HEK293 (cell line): Measurements from ENCODE around the gene TAF1D.

Experiments
- ZNF146 ChIP-seq: fragments of 450-650 bp; formaldehyde crosslinking; IDR thresholded peaks from 2 replicates; pipeline ENCODE4 v1.5.1; 2016; ENCODE audit warnings: missing biosample characterization, missing genetic modification characterization
- ZNF211 ChIP-seq: fragments of 450-650 bp; formaldehyde crosslinking; IDR thresholded peaks from 2 replicates; pipeline ENCODE4 v1.5.1; 2016; ENCODE audit warnings: low read depth, missing biosample characterization, missing genetic modification characterization
- ZNF274 ChIP-seq, 2 experiments: fragments of 200-500 bp in 1 of 2; fragments of 450-650 bp in 1 of 2; sonication (Bioruptor generic) in 1 of 2; formaldehyde crosslinking in 1 of 2; IDR thresholded peaks; 2 replicates each; pipeline versions ENCODE4 v1.5.1 to v1.6.1; 2014 to 2016; ENCODE audit warnings: borderline replicate concordance in 1 of 2, inconsistent platforms in 1 of 2, low read length in 1 of 2, missing biosample characterization in 1 of 2, missing genetic modification characterization in 1 of 2
- ZNF707 ChIP-seq: fragments of 450-650 bp; formaldehyde crosslinking; IDR thresholded peaks from 2 replicates; pipeline ENCODE4 v1.5.1; 2016; ENCODE audit warnings: missing biosample characterization, missing genetic modification characterization
- TF ChIP-seq, protein P1 (sequence below): fragments of 450-650 bp; formaldehyde crosslinking; IDR thresholded peaks from 2 replicates; pipeline ENCODE4 v1.5.1; 2016; ENCODE audit warnings: missing biosample characterization, missing genetic modification characterization
- TF ChIP-seq, protein P2 (sequence below): fragments of 450-650 bp; formaldehyde crosslinking; IDR thresholded peaks from 2 replicates; pipeline ENCODE4 v1.5.1; 2016; ENCODE audit warnings: missing biosample characterization, missing genetic modification characterization
- TF ChIP-seq, protein P3 (sequence below): fragments of 450-650 bp; formaldehyde crosslinking; IDR thresholded peaks from 2 replicates; pipeline ENCODE4 v1.5.1; 2016; ENCODE audit warnings: missing biosample characterization, missing genetic modification characterization
- TF ChIP-seq, protein P4 (sequence below): fragments of 450-650 bp; formaldehyde crosslinking; IDR thresholded peaks from 2 replicates; pipeline ENCODE4 v1.5.1; 2016; ENCODE audit warnings: missing biosample characterization, missing genetic modification characterization

DNA sequence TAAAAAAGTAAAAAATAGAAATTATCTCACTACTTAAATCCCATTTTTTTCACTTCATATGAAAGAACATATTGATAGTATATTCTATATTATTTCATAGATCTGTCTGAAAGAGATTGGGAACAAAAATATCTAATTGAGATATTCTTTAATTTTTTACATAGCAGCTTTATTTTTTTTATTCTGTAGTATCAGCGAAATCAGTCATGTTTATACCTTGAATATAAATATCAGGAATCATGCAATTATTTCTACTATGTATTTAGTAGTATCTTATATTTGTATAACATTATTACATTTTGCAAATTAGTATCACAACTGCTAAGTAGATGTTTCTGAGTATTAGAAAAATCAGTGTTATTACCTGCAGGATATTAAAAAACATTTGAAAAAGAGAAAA lies 20.6 kb upstream of the TAF1D start:
- TF ChIP-seq, protein P1, sequence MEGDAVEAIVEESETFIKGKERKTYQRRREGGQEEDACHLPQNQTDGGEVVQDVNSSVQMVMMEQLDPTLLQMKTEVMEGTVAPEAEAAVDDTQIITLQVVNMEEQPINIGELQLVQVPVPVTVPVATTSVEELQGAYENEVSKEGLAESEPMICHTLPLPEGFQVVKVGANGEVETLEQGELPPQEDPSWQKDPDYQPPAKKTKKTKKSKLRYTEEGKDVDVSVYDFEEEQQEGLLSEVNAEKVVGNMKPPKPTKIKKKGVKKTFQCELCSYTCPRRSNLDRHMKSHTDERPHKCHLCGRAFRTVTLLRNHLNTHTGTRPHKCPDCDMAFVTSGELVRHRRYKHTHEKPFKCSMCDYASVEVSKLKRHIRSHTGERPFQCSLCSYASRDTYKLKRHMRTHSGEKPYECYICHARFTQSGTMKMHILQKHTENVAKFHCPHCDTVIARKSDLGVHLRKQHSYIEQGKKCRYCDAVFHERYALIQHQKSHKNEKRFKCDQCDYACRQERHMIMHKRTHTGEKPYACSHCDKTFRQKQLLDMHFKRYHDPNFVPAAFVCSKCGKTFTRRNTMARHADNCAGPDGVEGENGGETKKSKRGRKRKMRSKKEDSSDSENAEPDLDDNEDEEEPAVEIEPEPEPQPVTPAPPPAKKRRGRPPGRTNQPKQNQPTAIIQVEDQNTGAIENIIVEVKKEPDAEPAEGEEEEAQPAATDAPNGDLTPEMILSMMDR (tag by site-specific recombination), result no peak
- TF ChIP-seq ZNF707 (tag by site-specific recombination), result no peak
- TF ChIP-seq, protein P2, sequence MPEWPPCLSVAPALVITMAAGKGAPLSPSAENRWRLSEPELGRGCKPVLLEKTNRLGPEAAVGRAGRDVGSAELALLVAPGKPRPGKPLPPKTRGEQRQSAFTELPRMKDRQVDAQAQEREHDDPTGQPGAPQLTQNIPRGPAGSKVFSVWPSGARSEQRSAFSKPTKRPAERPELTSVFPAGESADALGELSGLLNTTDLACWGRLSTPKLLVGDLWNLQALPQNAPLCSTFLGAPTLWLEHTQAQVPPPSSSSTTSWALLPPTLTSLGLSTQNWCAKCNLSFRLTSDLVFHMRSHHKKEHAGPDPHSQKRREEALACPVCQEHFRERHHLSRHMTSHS (tag by site-specific recombination), result no peak
- TF ChIP-seq ZNF146 (tag by site-specific recombination), result no peak
- TF ChIP-seq, protein P3, sequence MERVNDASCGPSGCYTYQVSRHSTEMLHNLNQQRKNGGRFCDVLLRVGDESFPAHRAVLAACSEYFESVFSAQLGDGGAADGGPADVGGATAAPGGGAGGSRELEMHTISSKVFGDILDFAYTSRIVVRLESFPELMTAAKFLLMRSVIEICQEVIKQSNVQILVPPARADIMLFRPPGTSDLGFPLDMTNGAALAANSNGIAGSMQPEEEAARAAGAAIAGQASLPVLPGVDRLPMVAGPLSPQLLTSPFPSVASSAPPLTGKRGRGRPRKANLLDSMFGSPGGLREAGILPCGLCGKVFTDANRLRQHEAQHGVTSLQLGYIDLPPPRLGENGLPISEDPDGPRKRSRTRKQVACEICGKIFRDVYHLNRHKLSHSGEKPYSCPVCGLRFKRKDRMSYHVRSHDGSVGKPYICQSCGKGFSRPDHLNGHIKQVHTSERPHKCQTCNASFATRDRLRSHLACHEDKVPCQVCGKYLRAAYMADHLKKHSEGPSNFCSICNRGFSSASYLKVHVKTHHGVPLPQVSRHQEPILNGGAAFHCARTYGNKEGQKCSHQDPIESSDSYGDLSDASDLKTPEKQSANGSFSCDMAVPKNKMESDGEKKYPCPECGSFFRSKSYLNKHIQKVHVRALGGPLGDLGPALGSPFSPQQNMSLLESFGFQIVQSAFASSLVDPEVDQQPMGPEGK (tag by site-specific recombination), result no peak
- TF ChIP-seq ZNF274 (IDR thresholded peaks at IDR 0.05; ENCODE audit: low read length), result no peak
- no peak for TF ChIP-seq ZNF274 (tag by site-specific recombination; IDR thresholded peaks at IDR 0.05; ENCODE audit: borderline replicate concordance)
- TF ChIP-seq, protein P4, sequence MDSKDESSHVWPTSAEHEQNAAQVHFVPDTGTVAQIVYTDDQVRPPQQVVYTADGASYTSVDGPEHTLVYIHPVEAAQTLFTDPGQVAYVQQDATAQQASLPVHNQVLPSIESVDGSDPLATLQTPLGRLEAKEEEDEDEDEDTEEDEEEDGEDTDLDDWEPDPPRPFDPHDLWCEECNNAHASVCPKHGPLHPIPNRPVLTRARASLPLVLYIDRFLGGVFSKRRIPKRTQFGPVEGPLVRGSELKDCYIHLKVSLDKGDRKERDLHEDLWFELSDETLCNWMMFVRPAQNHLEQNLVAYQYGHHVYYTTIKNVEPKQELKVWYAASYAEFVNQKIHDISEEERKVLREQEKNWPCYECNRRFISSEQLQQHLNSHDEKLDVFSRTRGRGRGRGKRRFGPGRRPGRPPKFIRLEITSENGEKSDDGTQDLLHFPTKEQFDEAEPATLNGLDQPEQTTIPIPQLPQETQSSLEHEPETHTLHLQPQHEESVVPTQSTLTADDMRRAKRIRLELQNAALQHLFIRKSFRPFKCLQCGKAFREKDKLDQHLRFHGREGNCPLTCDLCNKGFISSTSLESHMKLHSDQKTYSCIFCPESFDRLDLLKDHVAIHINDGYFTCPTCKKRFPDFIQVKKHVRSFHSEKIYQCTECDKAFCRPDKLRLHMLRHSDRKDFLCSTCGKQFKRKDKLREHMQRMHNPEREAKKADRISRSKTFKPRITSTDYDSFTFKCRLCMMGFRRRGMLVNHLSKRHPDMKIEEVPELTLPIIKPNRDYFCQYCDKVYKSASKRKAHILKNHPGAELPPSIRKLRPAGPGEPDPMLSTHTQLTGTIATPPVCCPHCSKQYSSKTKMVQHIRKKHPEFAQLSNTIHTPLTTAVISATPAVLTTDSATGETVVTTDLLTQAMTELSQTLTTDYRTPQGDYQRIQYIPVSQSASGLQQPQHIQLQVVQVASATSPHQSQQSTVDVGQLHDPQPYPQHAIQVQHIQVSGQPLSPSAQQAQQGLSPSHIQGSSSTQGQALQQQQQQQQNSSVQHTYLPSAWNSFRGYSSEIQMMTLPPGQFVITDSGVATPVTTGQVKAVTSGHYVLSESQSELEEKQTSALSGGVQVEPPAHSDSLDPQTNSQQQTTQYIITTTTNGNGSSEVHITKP (tag by site-specific recombination), result no peak
- no peak for TF ChIP-seq ZNF211 (tag by site-specific recombination)
